Measurements from ENCODE around the gene B4GALT2.

The B4GALT2 gene

DNA sequence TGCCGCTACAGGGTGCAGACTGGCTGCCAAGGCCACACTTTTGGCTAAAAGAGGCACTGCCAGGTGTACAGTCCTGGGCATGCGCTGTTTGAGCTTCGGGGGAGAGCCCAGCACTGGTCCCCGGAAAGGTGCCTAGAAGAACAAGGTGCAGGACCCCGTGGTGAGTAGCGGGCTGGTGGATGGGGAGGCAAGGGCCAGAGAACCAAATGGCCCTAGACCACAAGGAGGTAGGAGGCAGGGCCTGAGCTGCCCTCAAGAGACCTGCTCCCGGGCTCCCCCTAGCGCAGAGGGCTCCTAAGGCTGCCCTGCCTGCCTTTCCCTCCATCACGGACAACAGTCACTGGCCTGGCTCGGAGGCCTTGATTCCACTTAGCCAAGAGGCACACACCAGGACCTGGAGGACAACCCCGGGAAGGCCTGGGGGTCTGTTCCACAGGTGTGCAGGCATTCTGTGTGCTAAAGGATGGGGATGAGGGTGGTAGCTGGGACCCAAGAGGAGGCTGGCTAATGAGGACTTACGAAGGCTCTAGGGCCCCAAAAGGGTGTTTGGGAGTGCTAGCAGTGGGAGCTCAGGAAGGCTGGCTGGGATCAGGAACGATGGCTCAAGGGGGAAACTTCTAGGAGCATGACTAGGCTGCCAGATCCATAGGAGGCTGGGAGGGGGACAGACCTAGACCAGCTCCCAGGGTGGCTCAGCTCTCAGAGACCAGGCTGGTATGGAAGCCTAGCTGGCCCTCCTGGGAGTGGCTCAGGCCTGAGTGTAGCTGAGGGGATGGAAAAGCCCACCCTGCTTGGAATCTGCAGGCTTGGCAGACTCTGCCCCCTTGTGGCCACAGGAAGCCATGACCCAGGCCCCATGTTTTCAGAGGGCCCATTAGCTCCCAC lies 44.7 kb upstream of the B4GALT2 start:
- Histone ChIP-seq H3K4me1 (ENCODE audit: insufficient read depth, insufficient read length) (peaks cover 70% of the 10 kb centered on the region), H3K9ac (ENCODE audit: insufficient read length, low read depth) (peak overlapping the region; percentile 82), H3K27me3 (ENCODE audit: insufficient read depth, insufficient read length) (peaks cover 23% of the 10 kb centered on the region), H3K9me3 (ENCODE audit: insufficient read depth, low read length) (no peaks in the 10 kb centered on the region), H3K36me3 (ENCODE audit: insufficient read depth, insufficient read length, low read length) (peaks cover 27% of the 10 kb centered on the region), H3K4me3 (ENCODE audit: insufficient read length, low read depth) (peak overlapping the region; percentile 60)
- peak; percentile 91 for DNase-seq (ENCODE audit: low read depth, low spot score)
- TF ChIP-seq YY1 (IDR thresholded peaks at IDR 0.05; ENCODE audit: insufficient read depth, insufficient read length) (peak; percentile 12), ZNF274 (IDR thresholded peaks at IDR 0.05; ENCODE audit: low read depth, low read length) (no peak), SUZ12 (IDR thresholded peaks at IDR 0.05; ENCODE audit: extremely low read depth, insufficient read depth, insufficient read length) (no peak)

DNA sequence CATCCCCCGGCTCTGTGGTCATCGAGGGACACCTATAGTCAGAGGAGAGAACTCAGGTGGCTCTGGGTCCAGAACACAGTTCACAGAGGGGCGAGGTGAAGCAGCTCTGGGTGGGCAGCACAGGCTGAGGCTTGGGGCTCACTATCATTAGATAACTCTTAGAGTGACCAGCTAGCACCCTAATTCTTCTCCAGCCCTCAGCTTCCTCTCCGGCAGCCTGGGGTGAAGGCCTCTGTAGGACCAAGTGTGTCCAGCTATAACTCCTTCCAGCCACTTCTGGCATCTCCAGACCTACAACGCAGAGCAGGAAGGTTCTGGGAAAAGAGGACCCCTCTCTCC lies 44.1 kb upstream of the B4GALT2 start:
- TF ChIP-seq YY1 (IDR thresholded peaks at IDR 0.05; ENCODE audit: insufficient read depth, insufficient read length) (no peak), SUZ12 (IDR thresholded peaks at IDR 0.05; ENCODE audit: extremely low read depth, insufficient read depth, insufficient read length) (no peak), ZNF274 (IDR thresholded peaks at IDR 0.05; ENCODE audit: low read depth, low read length) (no peak)
- no peak for DNase-seq (ENCODE audit: low read depth, low spot score)
- Histone ChIP-seq H3K27me3 (ENCODE audit: insufficient read depth, insufficient read length) (peaks cover 23% of the 10 kb centered on the region), H3K9ac (ENCODE audit: insufficient read length, low read depth) (no peak overlapping the region), H3K4me3 (ENCODE audit: insufficient read length, low read depth) (no peak overlapping the region), H3K4me1 (ENCODE audit: insufficient read depth, insufficient read length) (peaks cover 66% of the 10 kb centered on the region), H3K36me3 (ENCODE audit: insufficient read depth, insufficient read length, low read length) (peaks cover 27% of the 10 kb centered on the region), H3K9me3 (ENCODE audit: insufficient read depth, low read length) (no peaks in the 10 kb centered on the region)

GRCh38 chr1:43935711-43936427 lies 43.1 kb upstream of the B4GALT2 start:
- no peak for TF ChIP-seq SUZ12 (IDR thresholded peaks at IDR 0.05; ENCODE audit: extremely low read depth, insufficient read depth, insufficient read length)
- TF ChIP-seq ZNF274 (IDR thresholded peaks at IDR 0.05; ENCODE audit: low read depth, low read length) = no peak
- no peak for TF ChIP-seq YY1 (IDR thresholded peaks at IDR 0.05; ENCODE audit: insufficient read depth, insufficient read length)
- Histone ChIP-seq H3K9me3 (ENCODE audit: insufficient read depth, low read length) (no peaks in the 10 kb centered on the region), H3K9ac (ENCODE audit: insufficient read length, low read depth) (peak overlapping the region; percentile 82), H3K4me3 (ENCODE audit: insufficient read length, low read depth) (peak overlapping the region; percentile 48), H3K36me3 (ENCODE audit: insufficient read depth, insufficient read length, low read length) (peaks cover 22% of the 10 kb centered on the region), H3K4me1 (ENCODE audit: insufficient read depth, insufficient read length) (peaks cover 57% of the 10 kb centered on the region), H3K27me3 (ENCODE audit: insufficient read depth, insufficient read length) (peaks cover 23% of the 10 kb centered on the region)
- no peak for DNase-seq (ENCODE audit: low read depth, low spot score)

- Histone ChIP-seq H3K9me3 (ENCODE audit: insufficient read depth, low read length) (no peaks in the 10 kb centered on the region), H3K4me1 (ENCODE audit: insufficient read depth, insufficient read length) (peaks cover 55% of the 10 kb centered on the region), H3K9ac (ENCODE audit: insufficient read length, low read depth) (peak overlapping the region; percentile 82), H3K36me3 (ENCODE audit: insufficient read depth, insufficient read length, low read length) (peaks cover 18% of the 10 kb centered on the region), H3K4me3 (ENCODE audit: insufficient read length, low read depth) (peak overlapping the region; percentile 48), H3K27me3 (ENCODE audit: insufficient read depth, insufficient read length) (peaks cover 22% of the 10 kb centered on the region)
- TF ChIP-seq ZNF274 (IDR thresholded peaks at IDR 0.05; ENCODE audit: low read depth, low read length) = no peak
- TF ChIP-seq YY1 (IDR thresholded peaks at IDR 0.05; ENCODE audit: insufficient read depth, insufficient read length) = no peak
- TF ChIP-seq SUZ12 (IDR thresholded peaks at IDR 0.05; ENCODE audit: extremely low read depth, insufficient read depth, insufficient read length) = no peak
- DNase-seq (ENCODE audit: low read depth, low spot score) = peak; percentile 51
These were observed 42.4 kb upstream of the B4GALT2 start for GRCh38 chr1:43936431-43937151.

DNA sequence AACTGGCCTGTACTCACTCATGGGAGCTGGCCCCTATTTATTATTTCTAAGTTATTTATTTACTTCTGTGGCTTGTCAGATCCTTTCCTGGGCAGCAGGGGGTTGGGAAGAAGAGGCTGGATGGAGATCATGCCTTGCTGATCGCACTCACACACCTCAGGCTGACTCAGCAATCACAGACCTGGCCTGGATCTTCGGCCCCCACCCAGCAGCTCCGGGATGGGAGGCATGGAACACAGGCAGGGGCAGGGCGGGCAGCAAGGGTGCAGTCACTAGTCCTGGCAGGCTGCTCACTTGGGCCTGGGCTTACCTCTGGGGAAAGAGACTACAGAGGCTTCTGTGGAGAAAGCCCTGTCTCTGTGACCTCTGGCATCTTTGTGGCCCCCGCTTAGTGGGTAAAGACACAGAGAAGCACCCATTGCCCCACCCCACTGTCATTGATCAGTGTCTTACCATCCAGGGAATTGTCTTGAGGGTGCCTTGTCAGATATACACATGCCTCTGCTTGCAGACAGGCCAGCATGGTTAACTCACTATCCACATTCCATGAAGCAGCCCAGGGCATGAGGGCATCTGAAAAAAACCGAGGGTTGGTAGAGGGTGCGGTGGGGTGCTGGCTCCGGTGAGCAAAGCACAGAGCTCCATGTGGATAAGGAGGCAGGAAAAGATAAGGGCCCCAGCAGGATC lies 41.7 kb upstream of the B4GALT2 start:
- H3K4me3 ChIP-seq (ENCODE audit: insufficient read length, low read depth) = peak overlapping the region; percentile 48
- DNase-seq (ENCODE audit: low read depth, low spot score) = no peak
- TF ChIP-seq SUZ12 (IDR thresholded peaks at IDR 0.05; ENCODE audit: extremely low read depth, insufficient read depth, insufficient read length) = no peak
- no peak for TF ChIP-seq ZNF274 (IDR thresholded peaks at IDR 0.05; ENCODE audit: low read depth, low read length)
- no peak for TF ChIP-seq YY1 (IDR thresholded peaks at IDR 0.05; ENCODE audit: insufficient read depth, insufficient read length)
- peaks cover 50% of the 10 kb centered on the region for H3K4me1 ChIP-seq (ENCODE audit: insufficient read depth, insufficient read length)
- H3K27me3 ChIP-seq (ENCODE audit: insufficient read depth, insufficient read length) = peaks cover 14% of the 10 kb centered on the region
- no peaks in the 10 kb centered on the region for H3K9me3 ChIP-seq (ENCODE audit: insufficient read depth, low read length)
- H3K36me3 ChIP-seq (ENCODE audit: insufficient read depth, insufficient read length, low read length) = peaks cover 18% of the 10 kb centered on the region
- H3K9ac ChIP-seq (ENCODE audit: insufficient read length, low read depth) = peak overlapping the region; percentile 53

DNA sequence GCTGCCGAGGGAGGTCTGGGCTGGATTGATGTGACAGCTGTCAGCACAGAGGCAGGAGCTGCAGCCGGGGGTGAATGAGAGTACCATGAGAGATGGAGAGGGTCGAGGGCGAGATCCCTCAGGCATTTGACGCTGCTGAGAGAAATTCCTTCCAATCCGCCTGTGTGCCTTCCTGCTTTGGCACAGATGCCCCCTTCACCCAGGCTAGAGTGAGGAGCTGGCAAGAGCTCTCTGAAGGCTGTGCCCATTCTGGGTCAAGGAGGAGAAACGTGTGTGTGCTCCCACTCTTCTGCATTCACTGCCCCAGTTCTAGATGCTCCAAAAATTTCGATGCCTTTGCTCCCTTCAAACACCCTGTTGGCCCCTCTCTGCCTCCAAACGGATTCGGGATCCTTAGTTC lies 40.6 kb upstream of the B4GALT2 start:
- Histone ChIP-seq H3K27me3 (ENCODE audit: insufficient read depth, insufficient read length) (peaks cover 6% of the 10 kb centered on the region), H3K9me3 (ENCODE audit: insufficient read depth, low read length) (no peaks in the 10 kb centered on the region), H3K4me1 (ENCODE audit: insufficient read depth, insufficient read length) (peaks cover 46% of the 10 kb centered on the region), H3K9ac (ENCODE audit: insufficient read length, low read depth) (peak overlapping the region; percentile 22), H3K36me3 (ENCODE audit: insufficient read depth, insufficient read length, low read length) (peaks cover 18% of the 10 kb centered on the region), H3K4me3 (ENCODE audit: insufficient read length, low read depth) (no peak overlapping the region)
- no peak for DNase-seq (ENCODE audit: low read depth, low spot score)
- TF ChIP-seq SUZ12 (IDR thresholded peaks at IDR 0.05; ENCODE audit: extremely low read depth, insufficient read depth, insufficient read length) (no peak), ZNF274 (IDR thresholded peaks at IDR 0.05; ENCODE audit: low read depth, low read length) (no peak), YY1 (IDR thresholded peaks at IDR 0.05; ENCODE audit: insufficient read depth, insufficient read length) (no peak)

All from NT2/D1 (cell line).